H1 (cell line): Measurements from ENCODE around the gene ARMC6.

Source experiments
- GABPA ChIP-seq: IDR thresholded peaks from 2 replicates; pipeline ENCODE4 v1.6.1; 2011; ENCODE audit warnings: mild to moderate bottlenecking, low read length, moderate library complexity, borderline replicate concordance; ENCODE audit not compliant: insufficient read depth
- HDAC6 ChIP-seq: IDR thresholded peaks from one replicate; pipeline ENCODE4 v1.7.1; 2012; ENCODE audit warnings: low read depth, mild to moderate bottlenecking, inconsistent platforms, low read length, moderate library complexity
- RAD21 ChIP-seq, 2 experiments: IDR thresholded peaks in 1 of 2; conservative IDR thresholded peaks in 1 of 2; 2 replicates each; pipeline ENCODE4 v1.6.1; 2011; ENCODE audit warnings: low read depth in 2 of 2, low read length in 2 of 2, improper control_type of control experiment in 1 of 2, inconsistent platforms in 1 of 2, mild to moderate bottlenecking in 1 of 2, moderate library complexity in 1 of 2
- TF ChIP-seq, protein P1 (sequence below), 3 experiments: IDR thresholded peaks; 1 replicate in 2 of 3; 2 replicates in 1 of 3; pipeline versions ENCODE4 v1.5.1 to v1.6.1; 2011; ENCODE audit warnings: low read length in 3 of 3, mild to moderate bottlenecking in 3 of 3, inconsistent platforms in 2 of 3, low read depth in 1 of 3, moderate library complexity in 1 of 3; ENCODE audit not compliant: insufficient read depth in 1 of 3; ENCODE audit errors: control extremely low read depth in 1 of 3

DNA sequence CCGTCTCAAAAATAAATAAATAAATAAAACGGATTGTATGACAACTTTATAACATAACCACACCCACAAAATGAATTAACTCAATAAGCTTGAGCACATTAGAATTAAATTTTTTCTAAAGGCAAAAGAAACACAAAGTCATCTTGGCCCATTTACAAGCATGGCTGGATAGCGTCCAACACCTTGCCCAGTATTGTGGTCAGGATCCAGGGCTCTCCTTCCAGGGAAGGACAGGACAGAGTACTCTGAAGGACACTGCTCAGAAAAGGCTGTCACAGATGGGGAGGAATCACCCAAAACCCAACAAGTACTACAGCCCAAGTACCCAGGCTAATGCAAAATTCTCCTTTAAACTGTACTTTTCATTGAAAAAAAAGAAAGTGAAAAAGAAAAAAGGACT is 27.2 kb upstream of the ARMC6 start:
- TF ChIP-seq, protein P1, sequence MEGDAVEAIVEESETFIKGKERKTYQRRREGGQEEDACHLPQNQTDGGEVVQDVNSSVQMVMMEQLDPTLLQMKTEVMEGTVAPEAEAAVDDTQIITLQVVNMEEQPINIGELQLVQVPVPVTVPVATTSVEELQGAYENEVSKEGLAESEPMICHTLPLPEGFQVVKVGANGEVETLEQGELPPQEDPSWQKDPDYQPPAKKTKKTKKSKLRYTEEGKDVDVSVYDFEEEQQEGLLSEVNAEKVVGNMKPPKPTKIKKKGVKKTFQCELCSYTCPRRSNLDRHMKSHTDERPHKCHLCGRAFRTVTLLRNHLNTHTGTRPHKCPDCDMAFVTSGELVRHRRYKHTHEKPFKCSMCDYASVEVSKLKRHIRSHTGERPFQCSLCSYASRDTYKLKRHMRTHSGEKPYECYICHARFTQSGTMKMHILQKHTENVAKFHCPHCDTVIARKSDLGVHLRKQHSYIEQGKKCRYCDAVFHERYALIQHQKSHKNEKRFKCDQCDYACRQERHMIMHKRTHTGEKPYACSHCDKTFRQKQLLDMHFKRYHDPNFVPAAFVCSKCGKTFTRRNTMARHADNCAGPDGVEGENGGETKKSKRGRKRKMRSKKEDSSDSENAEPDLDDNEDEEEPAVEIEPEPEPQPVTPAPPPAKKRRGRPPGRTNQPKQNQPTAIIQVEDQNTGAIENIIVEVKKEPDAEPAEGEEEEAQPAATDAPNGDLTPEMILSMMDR (IDR thresholded peaks at IDR 0.05; ENCODE audit: control extremely low read depth in 1 of 3, insufficient read depth in 1 of 3, low read depth in 1 of 3, low read length in 3 of 3) = no peak
- no peak for TF ChIP-seq GABPA
- no peak for TF ChIP-seq HDAC6
- TF ChIP-seq RAD21 (IDR thresholded peaks at IDR 0.05 in 1 of 2, conservative IDR thresholded peaks at IDR 0.05 in 1 of 2; ENCODE audit: low read depth in 2 of 2, low read length in 2 of 2) = no peak
